C4-2B (cell line): Measurements from ENCODE around the gene FUS.

Experiments
- H3K27ac ChIP-seq: fragments of 450-650 bp; 2 replicates; pipeline ENCODE4 v1.5.1; 2017
- CTCF ChIP-seq: fragments of 450-650 bp; conservative IDR thresholded peaks from 2 replicates; pipeline ENCODE4 v1.5.1; 2017; ENCODE audit warnings: mild to moderate bottlenecking
- ZFX ChIP-seq: fragments of 450-650 bp; IDR thresholded peaks from 2 replicates; pipeline ENCODE4 v1.6.1; 2017

FUS gene

GRCh38 chr16:31202414-31203375, 22.8 kb downstream of the FUS start, which contains the start of gene PYCARD:
TSS of gene PYCARD (minus strand) at chr16:31202760. CDS start at chr16:31202690, 70 bp downstream.
- H3K27ac ChIP-seq, result no peak within 1 kb of the TSS
- TF ChIP-seq ZFX, result no peak
- no peak for TF ChIP-seq CTCF

DNA sequence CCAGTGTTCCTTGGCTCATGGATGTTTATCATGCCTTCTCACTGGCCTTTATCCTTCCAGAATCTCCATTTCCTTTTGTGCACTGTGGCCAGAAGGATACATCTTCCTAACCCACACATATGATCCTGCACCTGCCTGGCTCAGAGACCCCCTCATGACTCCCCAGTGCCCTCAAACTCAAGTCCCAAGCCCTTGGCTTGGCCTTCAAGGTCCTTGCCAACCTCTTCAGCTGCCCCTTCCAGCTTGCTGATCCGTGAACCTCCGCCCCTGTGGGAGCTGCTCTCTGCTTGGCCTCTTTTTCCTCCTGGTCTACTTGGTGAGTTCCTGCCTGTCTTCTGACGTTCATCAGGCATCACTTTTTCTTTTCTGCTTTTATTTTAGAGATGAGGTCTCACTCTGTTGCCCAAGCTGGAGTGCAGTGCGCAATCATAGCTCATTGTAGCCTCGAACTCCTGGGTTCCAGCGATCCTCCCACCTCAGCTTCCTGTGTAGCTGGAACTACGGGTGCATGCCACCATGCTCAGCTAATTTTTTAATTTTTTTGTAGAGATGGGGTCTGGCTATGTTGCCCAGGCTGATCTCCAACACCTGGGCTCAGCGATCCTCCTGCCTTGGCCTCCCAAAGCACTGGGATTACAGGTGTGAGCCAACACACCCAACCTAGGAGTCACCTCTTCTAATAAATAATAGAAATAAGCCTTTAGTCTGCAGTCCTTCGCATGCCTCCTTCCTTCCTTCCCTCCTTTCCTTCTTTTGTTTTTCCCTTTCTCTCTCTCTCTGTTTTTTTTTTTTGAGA, 25.1 kb downstream of the FUS start:
- H3K27ac ChIP-seq, result no peak overlapping the region

DNA sequence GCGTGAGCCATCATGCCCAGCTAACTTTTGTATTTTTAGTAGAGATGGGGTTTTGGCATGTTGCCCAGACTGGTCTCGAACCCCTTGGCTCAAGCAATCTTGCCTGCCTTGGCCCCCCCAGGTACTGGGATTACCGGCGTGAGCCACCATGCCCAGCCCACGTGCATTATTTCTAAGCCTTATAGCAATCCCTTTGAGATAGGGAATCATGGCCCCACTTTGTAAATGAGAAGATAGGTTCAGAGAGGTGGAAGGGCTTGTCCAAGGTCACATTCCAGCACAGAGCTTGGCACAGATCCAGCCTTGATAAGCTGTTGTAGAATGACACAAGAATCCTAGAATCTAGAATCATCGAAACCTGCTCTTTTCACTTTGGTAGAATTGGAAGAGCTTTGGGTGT, 26.8 kb downstream of the FUS start:
- TF ChIP-seq ZFX (no peak), CTCF (no peak)
- H3K27ac ChIP-seq, result no peak overlapping the region

More for the DNA sequence above, 25.1 kb downstream of the FUS start:
- TF ChIP-seq CTCF, result no peak
- TF ChIP-seq ZFX, result no peak

DNA sequence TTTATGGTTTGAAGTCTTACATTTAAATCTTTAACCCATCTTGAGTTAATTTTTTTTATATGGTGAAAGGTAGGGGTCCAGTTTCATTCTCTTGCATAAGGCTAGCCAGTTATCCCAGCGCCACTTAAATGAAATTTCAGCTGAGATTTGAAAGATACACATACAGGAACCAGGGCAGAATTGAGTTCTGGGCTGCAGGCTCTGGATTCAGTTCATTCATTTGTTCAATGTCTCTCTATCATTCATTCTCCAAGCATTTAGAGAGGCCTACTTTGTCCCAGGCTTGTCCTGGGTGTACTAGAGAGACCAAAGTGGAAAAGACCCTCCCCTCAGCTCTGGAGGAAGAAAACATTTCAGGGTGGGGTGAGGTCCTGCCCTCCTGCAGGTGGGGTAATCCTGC, 33.4 kb downstream of the FUS start:
- TF ChIP-seq ZFX (no peak), CTCF (no peak)
- no peak overlapping the region for H3K27ac ChIP-seq

GRCh38 chr16:31213877-31214707, 34.2 kb downstream of the FUS start, which contains the start of gene TRIM72:
TSS of gene TRIM72 (plus strand) at chr16:31214119. CDS start at chr16:31214739, 620 bp downstream.
- TF ChIP-seq ZFX, result no peak
- no peak for TF ChIP-seq CTCF
- no peak within 1 kb of the TSS; the same call in 1 of the 2 replicates for H3K27ac ChIP-seq

DNA sequence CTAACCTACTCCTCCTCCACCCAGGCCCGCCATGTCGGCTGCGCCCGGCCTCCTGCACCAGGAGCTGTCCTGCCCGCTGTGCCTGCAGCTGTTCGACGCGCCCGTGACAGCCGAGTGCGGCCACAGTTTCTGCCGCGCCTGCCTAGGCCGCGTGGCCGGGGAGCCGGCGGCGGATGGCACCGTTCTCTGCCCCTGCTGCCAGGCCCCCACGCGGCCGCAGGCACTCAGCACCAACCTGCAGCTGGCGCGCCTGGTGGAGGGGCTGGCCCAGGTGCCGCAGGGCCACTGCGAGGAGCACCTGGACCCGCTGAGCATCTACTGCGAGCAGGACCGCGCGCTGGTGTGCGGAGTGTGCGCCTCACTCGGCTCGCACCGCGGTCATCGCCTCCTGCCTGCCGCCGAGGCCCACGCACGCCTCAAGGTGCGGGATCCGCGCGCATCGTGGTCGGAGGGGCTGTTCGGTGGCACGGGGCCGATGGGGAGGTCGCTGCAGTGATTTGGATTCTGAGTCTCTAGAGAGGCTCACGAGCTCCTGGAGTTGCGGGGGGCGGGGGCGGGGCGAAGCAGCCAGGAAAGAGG, 34.9 kb downstream of the FUS start:
- no peak overlapping the region; the same call in 1 of the 2 replicates for H3K27ac ChIP-seq
- no peak for TF ChIP-seq CTCF
- no peak for TF ChIP-seq ZFX
